Heart left ventricle (tissue), 13 donors: Measurements from ENCODE around the gene CDT1.

Source experiments
- POLR2A ChIP-seq, 2 donors: fragments of 450-650 bp; IDR thresholded peaks; one replicate each; pipeline ENCODE4 v1.6.1; 2017; ENCODE audit warnings: antibody characterized with exemption in 2 of 2, mild to moderate bottlenecking in 2 of 2, moderate library complexity in 2 of 2
- TF ChIP-seq, protein P1 (sequence below), 12 donors: fragments of 200-600 bp; sonication (generic) in 4 of 12; IDR thresholded peaks; one replicate each; pipeline versions ENCODE4 v1.5.0 to v1.8.0; 2018 to 2022; ENCODE audit warnings: antibody characterized with exemption in 12 of 12, mild to moderate bottlenecking in 5 of 12
- donor health status: ischemic (EF 13 %, LVEDD 7.1; RV severe dilation, severe dysfunction).
- donor health status: DM: no; HTN: yes; CAD: no.
- donor health status: DM: no; HTN: no; CAD: no.
- donor health status: ischemic (EF 25% LVEDD 6.9; RV normal size, moderate dysfunction).
- donor health status: ischemic (EF 25% LVEDD 5.7; RV mildly dilated, moderate dysfunction).
- donor health status: ischemic (EF 35%, LVEDD 5.7; RV mildly dilated, moderate dysfunction).
- donor health status: nonischemic (EF 11% LVEDD 7.7; RV severe dilation, severe dysfunction).
- donor health status: DM: yes; HTN: yes; CAD: no.
- donor health status: PGD.
- donor health status: ischemic (EF 29% LVEDD 5.4; RV normal size, mild dysfunction).
- donor health status: nonischemic (EF 23%, LVEDD 6.1; RV moderate dilation, normal function).

DNA sequence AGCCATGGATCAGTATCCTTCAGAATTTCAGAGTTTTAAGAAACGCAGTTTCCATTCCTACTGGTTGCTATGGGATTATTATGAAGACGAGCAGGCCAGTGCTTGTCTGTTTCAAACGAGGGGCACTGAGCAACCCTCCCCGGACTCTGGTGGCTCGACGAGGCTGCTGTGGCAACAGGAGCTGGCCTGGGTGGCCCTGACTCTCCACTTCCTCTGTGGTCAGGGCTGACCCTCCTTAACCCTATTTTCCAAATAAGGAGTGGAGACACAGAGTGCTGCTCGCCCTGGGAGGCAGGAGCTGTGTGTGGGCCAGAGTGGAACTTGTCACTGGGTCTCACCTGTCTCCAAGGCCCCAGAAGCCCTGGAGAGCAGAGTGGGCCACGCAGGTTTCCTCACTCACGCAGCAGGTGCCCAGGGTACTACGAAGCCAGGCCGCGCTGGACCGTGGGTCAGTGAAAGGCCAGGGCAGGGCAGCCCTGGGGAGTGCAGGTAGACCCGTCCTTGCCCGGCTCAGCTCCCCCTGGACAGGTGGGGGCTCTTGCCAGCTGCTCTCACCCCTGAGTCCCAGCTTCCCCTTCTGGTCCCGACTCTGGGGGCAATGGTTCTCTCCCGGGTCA lies 49.8 kb downstream of the CDT1 start:
- TF ChIP-seq, protein P1, sequence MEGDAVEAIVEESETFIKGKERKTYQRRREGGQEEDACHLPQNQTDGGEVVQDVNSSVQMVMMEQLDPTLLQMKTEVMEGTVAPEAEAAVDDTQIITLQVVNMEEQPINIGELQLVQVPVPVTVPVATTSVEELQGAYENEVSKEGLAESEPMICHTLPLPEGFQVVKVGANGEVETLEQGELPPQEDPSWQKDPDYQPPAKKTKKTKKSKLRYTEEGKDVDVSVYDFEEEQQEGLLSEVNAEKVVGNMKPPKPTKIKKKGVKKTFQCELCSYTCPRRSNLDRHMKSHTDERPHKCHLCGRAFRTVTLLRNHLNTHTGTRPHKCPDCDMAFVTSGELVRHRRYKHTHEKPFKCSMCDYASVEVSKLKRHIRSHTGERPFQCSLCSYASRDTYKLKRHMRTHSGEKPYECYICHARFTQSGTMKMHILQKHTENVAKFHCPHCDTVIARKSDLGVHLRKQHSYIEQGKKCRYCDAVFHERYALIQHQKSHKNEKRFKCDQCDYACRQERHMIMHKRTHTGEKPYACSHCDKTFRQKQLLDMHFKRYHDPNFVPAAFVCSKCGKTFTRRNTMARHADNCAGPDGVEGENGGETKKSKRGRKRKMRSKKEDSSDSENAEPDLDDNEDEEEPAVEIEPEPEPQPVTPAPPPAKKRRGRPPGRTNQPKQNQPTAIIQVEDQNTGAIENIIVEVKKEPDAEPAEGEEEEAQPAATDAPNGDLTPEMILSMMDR (IDR thresholded peaks at IDR 0.05): no peak
- no peak for TF ChIP-seq POLR2A (IDR thresholded peaks at IDR 0.05)
